ENCODE data around the gene POLR1E. TPM values are rescaled to one million over a fixed set of nuclear protein-coding genes. Genes with fewer than 3 reads are reported as not detected.
"Not testable (repeated sequence)": the region's sequence is repeated elsewhere in the genome, so short reads cannot be mapped to it uniquely, and the experiment has no call there.

POLR1E gene
- total RNA-seq, 3 donors from 2014 or later = 10.5 to 21.2 (median 11.2) TPM

DNA sequence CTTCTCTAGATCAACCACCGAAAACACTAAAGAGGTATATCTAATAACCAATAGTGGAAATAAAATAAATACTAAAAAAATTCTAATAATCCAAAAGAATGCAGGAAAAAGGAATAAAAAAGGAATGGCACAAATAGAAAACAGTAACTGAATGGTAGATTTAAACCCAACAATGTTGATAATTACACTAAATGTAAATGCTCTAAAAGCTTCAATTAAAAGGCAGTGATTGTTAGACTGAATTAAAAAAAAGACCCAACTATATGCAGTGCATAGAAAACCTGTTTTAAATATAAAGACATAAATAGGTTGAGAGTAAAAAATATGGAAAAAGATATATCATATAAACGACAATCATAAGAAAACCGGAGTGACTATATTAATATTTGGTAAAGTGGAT is 11.3 kb upstream of the POLR1E start:
- DNase-seq (no peak), ATAC-seq (no peak)
- intact Hi-C loops (cut with DNase I, micrococcal nuclease) = no loop called here
- TF ChIP-seq CTCF (IDR thresholded peaks at IDR 0.05) = no peak
- H3K36me3 ChIP-seq (ENCODE audit: low read depth) = no peaks in the 10 kb centered on the region
- H3K4me3 ChIP-seq = no peak overlapping the region
- peaks cover 5% of the 10 kb centered on the region for H3K9me3 ChIP-seq
- H3K4me1 ChIP-seq (ENCODE audit: low read depth) = no peaks in the 10 kb centered on the region

DNA sequence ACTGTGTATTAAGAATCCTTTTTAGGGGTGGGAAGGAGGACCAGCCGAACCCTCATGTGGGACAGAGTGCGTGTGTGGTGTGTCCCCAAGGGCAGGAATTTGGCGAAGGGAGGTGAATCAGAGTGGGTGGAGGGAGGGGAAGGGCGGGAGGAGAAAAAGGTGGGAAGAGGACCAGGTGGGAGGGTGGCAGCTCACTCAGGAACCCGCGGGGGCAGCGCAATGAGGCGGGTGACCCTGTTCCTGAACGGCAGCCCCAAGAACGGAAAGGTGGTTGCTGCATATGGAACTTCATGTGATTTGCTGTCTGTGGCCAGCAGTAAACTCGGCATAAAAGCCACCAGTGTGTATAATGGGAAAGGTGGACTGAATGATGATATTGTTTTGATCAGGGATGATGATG is 8.8 kb upstream of the POLR1E start:
- H3K9me3 ChIP-seq = peaks cover 5% of the 10 kb centered on the region
- intact Hi-C loops (cut with DNase I, micrococcal nuclease) = no loop called here

DNA sequence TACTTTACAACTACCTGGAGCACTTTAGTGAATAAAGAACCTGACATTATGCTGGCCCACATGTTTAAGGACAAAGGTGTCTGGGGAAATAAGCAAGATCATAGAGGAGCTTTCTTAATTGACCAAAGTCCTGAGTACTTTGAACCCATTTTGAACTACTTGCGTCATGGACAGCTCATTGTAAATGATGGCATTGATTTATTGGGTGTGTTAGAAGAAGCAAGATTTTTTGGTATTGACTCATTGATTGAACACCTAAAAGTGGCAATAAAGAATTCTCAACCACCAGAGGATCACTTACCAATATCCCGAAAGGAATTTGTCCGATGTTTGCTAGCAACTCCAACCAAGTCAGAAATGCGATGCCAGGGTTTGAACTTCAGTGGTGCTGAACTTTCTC is 8.3 kb upstream of the POLR1E start:
- H3K4me1 ChIP-seq (ENCODE audit: low read depth); H3K9me3 ChIP-seq; intact Hi-C loops (cut with DNase I, micrococcal nuclease); H3K36me3 ChIP-seq (ENCODE audit: low read depth); DNase-seq; H3K4me3 ChIP-seq: not testable (repeated sequence)
- peak; percentile 32 for ATAC-seq

More for the DNA sequence above, 8.8 kb upstream of the POLR1E start:
- Histone ChIP-seq H3K36me3 (ENCODE audit: low read depth) (no peaks in the 10 kb centered on the region), H3K4me3 (no peak overlapping the region), H3K4me1 (ENCODE audit: low read depth) (no peaks in the 10 kb centered on the region)
- DNase-seq (no peak), ATAC-seq (no peak)
- no peak for TF ChIP-seq CTCF (IDR thresholded peaks at IDR 0.05)

DNA sequence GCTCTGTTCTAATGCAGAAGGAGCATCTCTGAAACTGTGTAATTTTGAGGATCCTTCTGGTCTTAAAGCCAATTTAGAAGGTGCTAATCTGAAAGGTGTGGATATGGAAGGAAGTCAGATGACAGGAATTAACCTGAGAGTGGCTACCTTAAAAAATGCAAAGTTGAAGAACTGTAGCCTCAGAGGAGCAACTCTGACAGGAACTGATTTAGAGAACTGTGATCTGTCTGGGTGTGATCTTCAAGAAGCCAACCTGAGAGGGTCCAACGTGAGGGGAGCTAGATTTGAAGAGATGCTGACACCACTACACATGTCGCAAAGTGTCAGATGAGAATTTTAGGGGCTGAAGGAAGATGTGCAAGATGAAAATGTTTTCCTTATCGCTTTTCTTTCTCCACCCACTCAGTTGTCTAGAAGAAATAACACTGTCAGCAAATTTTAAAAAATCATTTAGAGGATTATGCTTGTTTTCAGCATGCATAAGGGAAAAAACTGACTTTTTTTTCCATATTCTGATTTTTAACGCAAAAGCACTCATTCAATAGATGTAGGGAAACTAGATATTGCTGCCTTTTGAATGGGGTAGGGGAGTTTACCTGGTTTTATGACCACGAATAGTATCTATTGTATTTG is 7.6 kb upstream of the POLR1E start:
- ATAC-seq; DNase-seq; H3K4me1 ChIP-seq (ENCODE audit: low read depth); intact Hi-C loops (cut with DNase I, micrococcal nuclease); H3K36me3 ChIP-seq (ENCODE audit: low read depth); H3K4me3 ChIP-seq; H3K9me3 ChIP-seq: not testable (repeated sequence)

DNA sequence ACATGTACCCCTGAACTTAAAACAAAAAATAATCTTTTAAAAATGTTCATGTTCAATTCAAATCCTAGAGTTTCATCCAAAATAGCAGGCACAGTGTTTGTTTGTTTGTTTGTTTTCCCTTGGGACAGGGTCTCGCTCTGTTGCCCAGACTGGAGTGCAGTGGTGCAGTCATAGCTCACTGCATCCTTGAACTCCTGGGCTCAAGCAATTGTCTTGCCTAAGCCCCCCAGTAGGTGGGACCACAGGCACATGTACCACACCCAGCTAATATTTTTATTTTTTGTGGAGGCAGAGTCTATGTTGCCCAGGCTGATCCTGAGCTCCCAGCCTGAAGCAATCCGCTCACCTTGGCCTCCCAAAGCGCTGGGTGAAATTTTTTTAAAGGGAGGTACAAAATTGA is 5.0 kb upstream of the POLR1E start:
- Histone ChIP-seq H3K4me1 (ENCODE audit: low read depth) (peaks cover 2% of the 10 kb centered on the region), H3K4me3 (no peak overlapping the region), H3K9me3 (no peaks in the 10 kb centered on the region), H3K36me3 (ENCODE audit: low read depth) (no peaks in the 10 kb centered on the region)
- ATAC-seq = no peak
- intact Hi-C loops (cut with DNase I, micrococcal nuclease) = no loop called here
- no peak for TF ChIP-seq CTCF (IDR thresholded peaks at IDR 0.05)
- no peak for DNase-seq

DNA sequence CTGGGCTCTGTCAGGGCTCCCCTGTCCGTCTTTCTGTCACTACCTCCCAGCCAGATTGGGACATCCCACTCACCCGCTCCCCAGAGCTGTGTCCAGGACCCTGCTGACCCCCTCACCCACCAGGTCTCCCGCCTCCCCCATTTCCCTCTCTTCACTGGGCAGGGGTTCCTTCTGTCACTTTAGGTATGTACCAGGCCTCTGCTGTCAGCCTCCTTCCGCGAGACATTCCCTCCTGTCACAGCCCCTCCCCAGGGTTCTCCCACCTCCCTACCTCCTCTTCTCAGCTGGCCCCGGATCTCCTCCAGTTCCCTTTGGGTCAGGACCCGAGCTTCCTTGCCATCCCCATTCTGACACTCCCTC is 488 bp downstream of the POLR1E start:
- Histone ChIP-seq H3K36me3 (ENCODE audit: low read depth) (no peaks in the 10 kb centered on the region), H3K4me3 (peak overlapping the region; percentile 43), H3K9me3 (no peaks in the 10 kb centered on the region), H3K4me1 (ENCODE audit: low read depth) (peaks cover 20% of the 10 kb centered on the region)
- TF ChIP-seq CTCF (IDR thresholded peaks at IDR 0.05) = no peak
- DNase-seq = no peak
- no peak for ATAC-seq
- intact Hi-C loops (cut with DNase I, micrococcal nuclease) = no loop called here
